H9 (cell line): ENCODE results near the gene FEM1B. TPM values are rescaled to one million over a fixed set of nuclear protein-coding genes. Genes with fewer than 3 reads are reported as not detected.

ENCODE experiments used
- DNase-seq: peaks from one replicate; pipeline ENCODE4 v3.0.0-alpha.2; 2017
- H2AFZ ChIP-seq: one replicate; pipeline ENCODE4 v1.6.1; 2013; ENCODE audit warnings: mild to moderate bottlenecking, low read length, control low read depth, moderate library complexity
- H2AK5ac ChIP-seq: 2 replicates; pipeline ENCODE4 v1.6.1; 2013; ENCODE audit warnings: low read length, control low read depth, mixed read lengths; ENCODE audit not compliant: insufficient read length
- H2BK120ac ChIP-seq: one replicate; pipeline ENCODE4 v1.6.1; 2013; ENCODE audit warnings: low read depth, mild to moderate bottlenecking, low read length, control low read depth, inconsistent platforms; ENCODE audit not compliant: poor library complexity, severe bottlenecking
- H2BK12ac ChIP-seq: 2 replicates; pipeline ENCODE4 v1.6.1; 2013; ENCODE audit warnings: low read length, control low read depth, mixed read lengths, low read depth; ENCODE audit not compliant: insufficient read length
- H2BK15ac ChIP-seq: 2 replicates; pipeline ENCODE4 v1.6.1; 2013; ENCODE audit warnings: low read depth, low read length, control low read depth
- H2BK20ac ChIP-seq: one replicate; pipeline ENCODE4 v1.6.1; 2013; ENCODE audit warnings: low read depth, mild to moderate bottlenecking, low read length, control low read depth, inconsistent platforms; ENCODE audit not compliant: poor library complexity, severe bottlenecking
- H2BK5ac ChIP-seq: 2 replicates; pipeline ENCODE4 v1.6.1; 2013; ENCODE audit warnings: low read length, control low read depth, mixed read lengths; ENCODE audit not compliant: insufficient read length
- H3K14ac ChIP-seq: 2 replicates; pipeline ENCODE4 v1.6.1; 2013; ENCODE audit warnings: low read length, control low read depth; ENCODE audit not compliant: insufficient read depth
- H3K18ac ChIP-seq: 2 replicates; pipeline ENCODE4 v1.6.1; 2013; ENCODE audit warnings: low read depth, mild to moderate bottlenecking, mixed read lengths, low read length, control low read depth; ENCODE audit not compliant: insufficient read length
- H3K23ac ChIP-seq: 2 replicates; pipeline ENCODE4 v1.6.1; 2013; ENCODE audit warnings: low read length, control low read depth, mixed read lengths, low read depth; ENCODE audit not compliant: insufficient read length
- H3K23me2 ChIP-seq: 2 replicates; pipeline ENCODE4 v1.6.1; 2013; ENCODE audit warnings: low read depth, mild to moderate bottlenecking, mixed read lengths, low read length, control low read depth; ENCODE audit not compliant: insufficient read length, poor library complexity, severe bottlenecking
- H3K27ac ChIP-seq: 2 replicates; pipeline ENCODE4 v1.5.1; 2013; ENCODE audit warnings: low read length, control low read depth, mixed read lengths, low read depth; ENCODE audit not compliant: insufficient read length
- H3K27me3 ChIP-seq: 2 replicates; pipeline ENCODE4 v1.6.1; 2013; ENCODE audit warnings: low read length, control low read depth, inconsistent platforms; ENCODE audit not compliant: insufficient read depth
- H3K4ac ChIP-seq: 2 replicates; pipeline ENCODE4 v1.6.1; 2013; ENCODE audit warnings: low read depth, mild to moderate bottlenecking, control low read depth, inconsistent platforms, low read length, moderate library complexity
- H3K4me1 ChIP-seq: 2 replicates; pipeline ENCODE4 v1.6.1; 2013; ENCODE audit warnings: low read length, control low read depth, inconsistent platforms; ENCODE audit not compliant: insufficient read depth
- H3K4me2 ChIP-seq: 2 replicates; pipeline ENCODE4 v1.6.1; 2013; ENCODE audit warnings: low read length, control low read depth, mixed read lengths; ENCODE audit not compliant: insufficient read length, insufficient read depth
- H3K56ac ChIP-seq: 2 replicates; pipeline ENCODE4 v1.6.1; 2013; ENCODE audit warnings: low read depth, mild to moderate bottlenecking, mixed read lengths, low read length, control low read depth; ENCODE audit not compliant: insufficient read length
- H3K79me1 ChIP-seq: 2 replicates; pipeline ENCODE4 v1.6.1; 2013; ENCODE audit warnings: low read depth, mild to moderate bottlenecking, moderate library complexity, low read length, control low read depth, inconsistent platforms; ENCODE audit not compliant: insufficient read depth, poor library complexity, severe bottlenecking
- H3K79me2 ChIP-seq: 2 replicates; pipeline ENCODE4 v1.6.1; 2013; ENCODE audit warnings: low read length, control low read depth, inconsistent platforms; ENCODE audit not compliant: insufficient read depth
- H3K9ac ChIP-seq: 2 replicates; pipeline ENCODE4 v1.6.1; 2013; ENCODE audit warnings: low read length, control low read depth, mixed read lengths; ENCODE audit not compliant: insufficient read length; ENCODE audit errors: extremely low read depth
- H3K9me3 ChIP-seq: one replicate; pipeline ENCODE4 v1.6.1; 2013; ENCODE audit warnings: low read depth, low read length, inconsistent platforms; ENCODE audit not compliant: control insufficient read depth
- H3T11ph ChIP-seq: one replicate; pipeline ENCODE4 v1.6.1; 2013; ENCODE audit warnings: mild to moderate bottlenecking, low read length, control low read depth, inconsistent platforms
- H4K20me1 ChIP-seq: one replicate; pipeline ENCODE4 v1.6.1; 2013; ENCODE audit not compliant: control insufficient read depth, insufficient read length, insufficient read depth
- H4K5ac ChIP-seq: 2 replicates; pipeline ENCODE4 v1.6.1; 2013; ENCODE audit warnings: low read depth, mild to moderate bottlenecking, mixed read lengths, low read length, control low read depth; ENCODE audit not compliant: insufficient read length
- H4K8ac ChIP-seq: replicated peaks from 2 replicates; pipeline ENCODE4 v1.6.1; 2013; ENCODE audit warnings: low read length, control low read depth, mixed read lengths, low read depth; ENCODE audit not compliant: insufficient read length
- H4K91ac ChIP-seq: 2 replicates; pipeline ENCODE4 v1.6.1; 2013; ENCODE audit warnings: low read depth, mild to moderate bottlenecking, moderate library complexity, mixed read lengths, low read length, control low read depth; ENCODE audit not compliant: insufficient read length
- H3K27ac Mint-ChIP-seq, 3 experiments: 2 replicates in 2 of 3; 3 replicates in 1 of 3; pipeline ENCODE4 v1.8.0; 2020 to 2021; ENCODE audit warnings: mixed read lengths in 3 of 3, mild to moderate bottlenecking in 1 of 3, moderate library complexity in 1 of 3
- H3K27me3 Mint-ChIP-seq: 2 replicates; pipeline ENCODE4 v1.8.0; 2021; ENCODE audit warnings: low read depth, mild to moderate bottlenecking, moderate library complexity, mixed read lengths
- H3K36me3 Mint-ChIP-seq, 3 experiments: 2 replicates in 2 of 3; 3 replicates in 1 of 3; pipeline ENCODE4 v1.8.0; 2020 to 2021; ENCODE audit warnings: low read depth in 3 of 3, mixed read lengths in 3 of 3; ENCODE audit not compliant: insufficient read depth in 1 of 3
- H3K4me1 Mint-ChIP-seq, 2 experiments: 2 replicates each; pipeline ENCODE4 v1.8.0; 2020; ENCODE audit warnings: mixed read lengths in 2 of 2
- H3K4me3 Mint-ChIP-seq, 2 experiments: 2 replicates in 1 of 2; 3 replicates in 1 of 2; pipeline ENCODE4 v1.8.0; 2020 to 2021; ENCODE audit warnings: mild to moderate bottlenecking in 2 of 2, mixed read lengths in 2 of 2, moderate library complexity in 1 of 2
- H3K9me3 Mint-ChIP-seq, 2 experiments: 2 replicates in 1 of 2; 3 replicates in 1 of 2; pipeline ENCODE4 v1.8.0; 2020; ENCODE audit warnings: mild to moderate bottlenecking in 2 of 2, mixed read lengths in 2 of 2, moderate library complexity in 1 of 2
- CTCF ChIP-seq: fragments of 200-600 bp; sonication (generic); conservative IDR thresholded peaks from 3 replicates; pipeline ENCODE4 v1.8.0; 2021; ENCODE audit warnings: antibody characterized with exemption, mild to moderate bottlenecking
- WGBS: extraction: QIAGEN DNeasy Blood & Tissue Kit; methylation state at CpG from one replicate; pipeline ENCODE4 v1.1.7; 2013; ENCODE audit warnings: missing lambda C conversion rate, low lambda C conversion rate, mixed read lengths; ENCODE audit not compliant: insufficient read length; ENCODE audit errors: extremely low coverage; 5-methylcytosine and 5-hydroxymethylcytosine counted together
- total RNA-seq: library from RNA; stranded (reverse); gene quantifications from 2 replicates; pipeline ENCODE4 v1.2.1, GENCODE V29; 2021

The FEM1B gene
- total RNA-seq, 1 experiment from 2014 or later: 77.9 TPM

- Histone ChIP-seq H4K91ac (no peak overlapping the region), H3K4ac (no peak overlapping the region), H3K18ac (no peak overlapping the region), H4K8ac (no peak overlapping the region), H3K9ac (no peak overlapping the region), H2BK120ac (no peak overlapping the region), H3K27ac (no peak overlapping the region), H3T11ph (no peak overlapping the region), H2AK5ac (no peak overlapping the region), H4K20me1 (no peaks in the 10 kb centered on the region), H3K4me1 (peaks cover 4% of the 10 kb centered on the region), H2AFZ (no peak overlapping the region), H4K5ac (no peak overlapping the region), H2BK12ac (no peak overlapping the region), H2BK15ac (no peak overlapping the region), H3K23me2 (no peaks in the 10 kb centered on the region), H3K79me1 (no peaks in the 10 kb centered on the region), H3K79me2 (peaks cover 29% of the 10 kb centered on the region), H2BK20ac (no peak overlapping the region), H3K23ac (no peak overlapping the region), H3K27me3 (no peaks in the 10 kb centered on the region), H2BK5ac (no peak overlapping the region), H3K56ac (no peak overlapping the region), H3K4me2 (no peak overlapping the region), H3K14ac (no peak overlapping the region), H3K9me3 (no peaks in the 10 kb centered on the region)
- no peak for DNase-seq
- Mint-ChIP-seq H3K27ac (peak overlapping the region; percentile 3 to 25 (median 13); a peak in 4 of 7 replicates), H3K9me3 (peaks cover 7 to 13% of the 10 kb centered on the region in 2 experiments), H3K27me3 (no peaks in the 10 kb centered on the region), H3K36me3 (peaks cover 37 to 62% (median 41%) of the 10 kb centered on the region in 3 experiments), H3K4me3 (no peak overlapping the region; a peak in 1 of 5 replicates), H3K4me1 (peaks cover 66 to 67% of the 10 kb centered on the region in 2 experiments)
- no peak for TF ChIP-seq CTCF
- no CpG with 5 or more reads among the region's 5 CpGs for WGBS
Observed at GRCh38 chr15:68286256-68286655, 8.7 kb downstream of the FEM1B start.
